Activated CD4-positive, CD25-positive, alpha-beta regulatory T cell treated with anti-CD3 and anti-CD28 coated beads, Interleukin-2, amount 50 U/mL, for 24 hours (primary cell): ENCODE data around the gene CCDC69.

Source experiments
- ATAC-seq, 2 donors: fragments of 150-1000 bp; cut with Tn5 transposase; one replicate each; pipeline ENCODE4 v1.10.0; 2021; ENCODE audit warnings: mild to moderate bottlenecking in 1 of 2, moderate library complexity in 1 of 2

CCDC69 gene

GRCh38 chr5:151162776-151163175, 61.1 kb downstream of the CCDC69 start:
- no peak for ATAC-seq

- no peak for ATAC-seq
Observed at GRCh38 chr5:151159649-151160373, 64.1 kb downstream of the CCDC69 start.

GRCh38 chr5:151158287-151158661, 65.6 kb downstream of the CCDC69 start:
- no peak for ATAC-seq

- peak; percentile 74 for ATAC-seq
Observed at GRCh38 chr5:151157426-151158286, 66.2 kb downstream of the CCDC69 start, which contains the start of gene ANXA6. Gene ANXA6 (minus strand): TSS chr5:151157779. CDS start chr5:151147901, 9,878 bp downstream.

GRCh38 chr5:151156507-151157420, 67.1 kb downstream of the CCDC69 start:
- no peak for ATAC-seq

GRCh38 chr5:151155775-151156506, 68.0 kb downstream of the CCDC69 start:
- ATAC-seq, result no peak

GRCh38 chr5:151154931-151155774, 68.7 kb downstream of the CCDC69 start:
- no peak for ATAC-seq

- ATAC-seq, result peak; percentile 27 to 35
Observed at GRCh38 chr5:151153766-151154272, 70.1 kb downstream of the CCDC69 start.

GRCh38 chr5:151153300-151153699, 70.6 kb downstream of the CCDC69 start:
- ATAC-seq, result no peak

GRCh38 chr5:151151793-151152192, 72.1 kb downstream of the CCDC69 start:
- ATAC-seq, result peak; percentile 75 to 76

- no peak for ATAC-seq
Observed at GRCh38 chr5:151151263-151151660, 72.6 kb downstream of the CCDC69 start.

GRCh38 chr5:151150471-151151262, 73.2 kb downstream of the CCDC69 start:
- ATAC-seq, result peak; percentile 27 to 36

GRCh38 chr5:151148583-151148982, 75.3 kb downstream of the CCDC69 start:
- no peak for ATAC-seq

GRCh38 chr5:151147033-151147432, 76.9 kb downstream of the CCDC69 start:
- no peak for ATAC-seq

GRCh38 chr5:151146061-151146460, 77.8 kb downstream of the CCDC69 start:
- no peak for ATAC-seq

GRCh38 chr5:151144922-151145321, 79.0 kb downstream of the CCDC69 start:
- no peak for ATAC-seq

GRCh38 chr5:151144275-151144674, 79.6 kb downstream of the CCDC69 start:
- no peak for ATAC-seq

- ATAC-seq, result no peak
Observed at GRCh38 chr5:151143645-151144044, 80.2 kb downstream of the CCDC69 start.

GRCh38 chr5:151142933-151143332, 81.0 kb downstream of the CCDC69 start:
- no peak for ATAC-seq

GRCh38 chr5:151141535-151141934, 82.4 kb downstream of the CCDC69 start:
- ATAC-seq, result peak; percentile 89 to 91
